Frontal cortex (tissue), 4 donors: ENCODE data around the gene GPC3. TPM values are rescaled to one million over a fixed set of nuclear protein-coding genes. Genes with fewer than 3 reads are reported as not detected.
A peak's percentile ranks its signal among the peaks of the same experiment; 100 is the strongest.

ENCODE experiments used
- DNase-seq, 2 donors: peaks; one replicate each; pipeline ENCODE4 v3.0.0; 2012; ENCODE audit warnings: low spot score in 2 of 2
- FAIRE-seq: peaks from 2 replicates; lab custom pipeline; 2012; peaks lifted over from hg19 to GRCh38; lab: Jason Lieb, UNC
- total RNA-seq: library from RNA; depleted of rRNA; stranded (reverse); fragments of >200 nt; gene quantifications from one replicate; pipeline ENCODE4 v1.2.3, GENCODE V29; 2014
- donor health status: control.
- donor health status: control.
- donor health status: control.

Gene GPC3
- total RNA-seq, 1 donor from 2014 or later, result 3.3 TPM

DNA sequence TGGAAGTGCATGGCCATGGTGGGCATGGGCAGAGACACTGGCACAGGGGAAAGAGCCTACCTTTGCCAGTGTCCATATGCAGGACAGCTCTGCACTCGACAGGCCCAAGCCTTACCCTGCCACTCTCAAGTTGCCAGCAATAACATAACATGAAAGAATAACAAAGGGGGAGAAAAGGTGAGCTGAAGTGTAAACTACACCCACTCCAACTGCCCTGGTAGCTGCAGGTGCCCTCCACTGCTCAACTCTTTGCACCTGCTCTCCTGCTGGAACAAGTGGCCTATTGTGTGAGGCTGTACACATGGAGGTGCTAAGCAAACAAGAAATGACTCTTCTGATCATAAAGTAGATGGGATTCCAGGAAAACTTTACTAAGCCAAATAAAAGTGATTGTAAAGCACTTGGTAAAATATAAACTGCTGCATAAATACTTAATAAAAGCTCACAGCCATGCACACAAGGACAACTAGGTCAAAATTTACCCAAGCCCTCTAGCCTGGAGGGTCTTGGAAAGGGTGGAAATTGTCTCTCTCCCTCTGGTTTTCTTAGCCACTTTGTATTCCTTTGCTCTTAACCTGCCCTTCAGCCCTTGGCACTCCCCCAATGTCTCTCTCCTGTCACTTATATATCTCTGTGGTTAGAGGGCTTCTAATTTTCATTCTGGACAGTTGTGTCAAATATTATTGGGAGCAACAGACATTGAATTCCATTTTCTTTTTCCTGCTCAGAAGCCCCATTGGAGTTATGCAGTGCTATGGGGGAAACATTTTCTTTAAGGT lies 308.9 kb downstream of the GPC3 start:
- FAIRE-seq, result no peak
- no peak for DNase-seq

DNA sequence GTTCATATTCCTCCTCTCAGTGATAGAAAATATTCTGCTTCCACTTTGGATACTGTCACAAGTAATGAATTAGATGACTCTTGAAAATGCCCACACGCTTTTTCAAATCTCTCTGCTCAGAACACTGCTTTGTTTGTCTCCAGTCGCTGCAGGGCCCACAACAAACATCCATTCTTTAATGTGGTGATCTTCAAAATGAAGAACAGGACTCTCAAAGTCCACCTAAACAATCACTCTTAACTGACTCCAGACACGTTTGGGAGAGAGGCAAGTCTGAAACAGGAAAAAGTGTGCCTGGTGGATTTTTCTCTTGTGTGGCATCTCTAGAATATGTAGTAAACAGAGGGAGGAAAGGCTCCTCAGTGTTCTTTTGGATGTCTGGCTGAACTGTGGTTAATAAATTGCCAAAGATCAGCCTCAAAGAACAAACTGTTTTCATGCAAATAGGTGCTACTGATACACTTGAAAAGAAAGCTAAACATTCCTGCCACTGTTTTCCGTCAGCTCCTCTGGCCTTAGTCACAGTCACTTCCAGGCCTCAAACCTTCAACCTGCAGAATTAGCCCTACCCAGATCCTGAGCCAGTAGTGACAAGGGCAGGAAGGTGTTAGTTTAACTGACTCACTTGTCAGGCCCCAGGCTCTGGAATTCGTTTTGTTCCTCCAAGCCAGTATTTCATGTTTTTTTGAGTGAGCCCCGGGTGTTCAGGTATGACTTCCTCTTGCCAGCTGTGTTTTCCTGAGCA lies 310.5 kb downstream of the GPC3 start:
- FAIRE-seq, result no peak
- DNase-seq, result no peak

GRCh38 chrX:133670383-133670782 lies 315.0 kb downstream of the GPC3 start:
- FAIRE-seq (no peak), DNase-seq (peak in 1 of 2 donors; percentile 34)

- FAIRE-seq, result no peak
These were observed 316.2 kb downstream of the GPC3 start for GRCh38 chrX:133669214-133669613.

DNA sequence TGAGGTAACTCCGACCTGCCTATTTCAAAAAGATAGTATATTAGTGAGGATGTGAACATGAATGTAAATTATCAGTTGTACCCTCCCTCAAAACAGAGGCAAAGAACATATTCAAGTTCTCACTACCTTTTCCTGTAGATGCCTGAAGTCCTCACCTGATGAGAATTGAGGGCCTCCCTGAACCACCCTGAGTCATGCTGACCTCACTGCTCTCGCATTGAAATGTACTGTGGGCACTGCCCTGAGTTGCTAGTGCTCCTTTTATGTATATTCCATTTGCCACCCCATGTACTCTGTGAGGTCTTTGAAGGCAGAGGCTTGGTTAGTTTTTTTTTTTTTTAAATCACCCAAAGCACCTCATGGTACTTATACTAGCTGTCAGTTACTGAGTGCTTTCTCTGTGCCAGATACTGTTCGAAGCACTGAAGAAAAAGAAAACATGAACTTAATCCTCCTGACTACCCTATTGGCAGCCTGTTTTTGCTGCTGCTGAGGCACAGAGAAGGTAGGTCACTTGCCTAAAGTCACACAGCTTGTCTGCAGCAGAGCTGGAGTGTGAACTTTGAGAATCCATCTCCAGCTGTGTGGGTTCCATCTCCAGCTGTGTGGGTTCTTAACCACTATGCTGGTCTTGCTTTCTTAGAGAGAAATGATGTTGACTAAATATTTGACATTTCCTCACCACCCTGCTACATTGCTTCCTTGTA lies 317.0 kb downstream of the GPC3 start:
- no peak for FAIRE-seq
- DNase-seq, result no peak

More at GRCh38 chrX:133669214-133669613, 316.2 kb downstream of the GPC3 start:
- no peak for DNase-seq

GRCh38 chrX:133666256-133666655 lies 319.1 kb downstream of the GPC3 start:
- FAIRE-seq, result no peak
- DNase-seq, result no peak

DNA sequence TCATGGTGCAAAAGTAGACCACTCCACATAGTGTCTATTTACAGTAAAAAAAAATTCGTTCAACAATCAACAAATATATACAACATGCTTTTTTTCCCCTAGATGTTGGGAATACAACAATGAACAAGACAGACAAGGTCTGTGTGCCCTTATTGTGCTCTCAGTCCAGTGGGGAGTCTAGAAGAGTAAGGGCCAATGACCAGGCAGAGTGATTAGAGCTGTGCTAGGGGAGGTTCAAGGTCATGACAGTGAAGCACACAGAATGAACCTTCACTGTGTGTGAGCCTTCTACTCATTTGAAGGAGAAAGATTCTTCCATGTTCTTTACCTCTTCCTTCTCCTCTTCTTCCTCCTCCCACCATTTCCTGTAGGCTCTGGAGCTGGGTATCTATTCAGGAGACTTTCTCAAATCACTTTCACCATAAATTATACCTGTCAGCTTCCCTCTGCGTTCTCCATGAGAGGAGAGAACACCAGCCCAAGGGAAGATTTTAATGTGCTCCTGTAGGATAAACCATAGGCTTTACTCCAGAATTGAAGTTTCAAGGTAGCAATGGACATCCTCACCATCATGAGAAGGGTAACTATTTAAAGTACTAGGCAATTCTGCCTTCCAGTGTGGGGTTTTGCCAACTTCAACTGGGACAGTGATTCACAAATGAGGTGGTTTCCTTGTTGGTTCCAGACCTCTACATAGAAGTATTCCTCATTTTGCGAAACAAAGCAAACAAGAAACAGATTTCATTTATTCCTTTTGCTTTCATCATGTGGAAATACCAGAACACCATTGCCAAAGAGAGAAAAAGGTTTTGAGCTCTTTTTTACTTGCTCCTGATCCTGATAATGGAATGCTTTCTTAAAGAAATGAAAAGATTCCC lies 323.2 kb downstream of the GPC3 start:
- FAIRE-seq (no peak), DNase-seq (no peak)

- no peak for FAIRE-seq
- no peak for DNase-seq
These were observed 325.1 kb downstream of the GPC3 start for GRCh38 chrX:133660281-133660680.

DNA sequence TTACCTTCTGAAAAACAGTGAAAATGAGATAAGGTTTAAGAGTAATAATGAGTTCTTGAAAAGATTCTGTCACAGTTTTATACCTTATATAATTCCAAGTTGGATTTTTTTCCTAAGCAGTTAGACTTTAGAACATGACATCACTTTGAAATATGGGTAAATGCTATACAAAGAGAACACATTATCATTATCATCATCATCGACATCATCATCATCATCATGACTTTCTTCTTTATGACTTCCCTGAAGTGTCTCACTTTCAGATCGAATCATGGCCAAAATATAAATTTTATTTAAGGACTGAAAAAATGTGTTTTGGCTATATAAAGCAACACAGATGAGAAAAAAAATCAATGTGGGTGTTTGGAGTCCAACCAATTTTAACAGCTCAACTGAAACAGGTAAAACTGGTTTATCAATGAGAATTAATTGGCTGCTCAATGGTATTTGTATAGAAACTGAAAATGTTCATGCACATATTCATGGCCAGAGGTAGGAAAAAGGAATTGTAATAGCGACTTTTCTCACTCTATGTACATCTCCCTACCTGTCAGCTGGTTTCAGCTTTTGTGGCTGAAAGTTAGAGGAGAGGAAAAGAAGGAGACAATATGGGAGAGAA lies 327.0 kb downstream of the GPC3 start:
- DNase-seq, result no peak
- no peak for FAIRE-seq

DNA sequence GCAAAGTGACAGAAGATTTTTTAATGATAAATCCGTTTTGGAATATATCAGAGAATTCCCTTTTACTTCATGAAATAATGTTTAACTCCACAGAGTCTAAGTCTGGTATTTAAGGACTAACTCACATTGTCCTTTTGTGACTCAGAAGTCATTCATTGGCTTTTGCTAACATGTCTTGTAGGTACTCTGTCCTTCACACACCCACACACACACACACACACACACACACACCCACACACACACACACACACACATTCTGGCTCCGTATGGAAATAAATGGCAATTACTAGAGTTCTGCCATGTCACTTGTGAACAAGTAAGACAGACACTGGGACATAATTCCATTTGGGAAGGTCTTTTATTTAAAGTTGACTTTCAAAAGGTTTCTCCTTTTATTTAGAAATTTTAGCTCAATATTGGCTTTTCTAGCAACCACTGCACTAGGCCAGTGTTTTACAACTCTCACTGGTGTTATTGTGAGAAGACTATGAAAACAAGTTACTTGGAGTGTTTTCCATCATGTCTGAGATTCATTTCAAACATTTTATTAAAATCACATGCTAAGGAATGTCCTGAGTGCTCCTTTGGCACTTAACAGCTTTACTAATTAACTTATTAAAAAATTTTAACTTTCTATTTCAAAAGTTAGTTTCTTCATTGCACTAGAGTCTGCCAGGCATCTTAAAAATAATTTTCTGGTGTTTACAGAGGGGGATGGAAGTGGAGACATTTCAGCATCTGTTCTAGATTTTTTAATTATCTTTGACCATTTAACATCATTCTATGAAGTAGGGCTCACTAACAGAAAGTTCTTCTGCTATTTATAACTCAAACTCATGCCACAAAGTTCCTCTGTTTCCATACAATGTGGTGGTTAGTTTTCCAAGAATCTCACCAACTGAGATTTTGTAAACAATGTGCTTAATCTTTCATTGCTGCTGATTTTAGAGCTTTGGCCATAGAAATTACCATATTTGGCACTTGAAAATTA lies 329.8 kb downstream of the GPC3 start:
- DNase-seq (no peak), FAIRE-seq (no peak)

DNA sequence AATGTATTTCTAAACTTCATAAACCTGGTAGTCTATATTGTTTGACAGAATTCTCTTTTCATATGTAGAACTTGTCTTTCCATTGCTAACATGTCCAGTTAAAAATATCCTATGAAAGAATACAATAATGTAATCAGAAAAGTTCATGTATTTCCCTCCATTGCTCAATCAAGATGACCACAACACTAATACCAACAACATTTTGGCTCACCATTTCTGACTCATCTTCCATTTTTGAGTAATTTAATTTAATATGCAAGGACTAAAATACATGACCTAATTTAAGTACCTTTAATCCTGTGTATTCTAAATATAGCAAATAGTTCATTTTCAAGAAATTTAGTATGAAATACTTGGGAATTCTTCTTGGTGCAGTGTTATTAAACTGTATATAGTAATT lies 330.6 kb downstream of the GPC3 start:
- no peak for DNase-seq
- no peak for FAIRE-seq

DNA sequence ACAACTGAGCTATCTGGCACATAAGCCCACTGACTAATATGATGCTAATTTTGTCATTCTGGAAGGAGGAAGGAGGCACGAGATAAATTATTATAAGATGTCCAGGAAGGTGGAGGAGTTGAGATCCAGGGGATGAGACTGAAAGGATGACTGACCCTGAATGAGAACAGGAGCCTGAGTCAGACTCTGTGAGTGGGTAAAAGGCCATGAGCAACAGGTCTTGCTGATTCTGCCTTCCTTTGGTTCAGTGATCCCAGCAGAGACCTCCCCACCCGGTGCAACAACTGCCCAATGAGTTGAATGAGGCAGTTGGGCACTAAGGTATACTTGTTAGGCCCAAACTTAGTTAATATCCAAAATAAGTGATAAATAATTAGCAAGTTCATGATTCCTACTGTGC lies 332.0 kb downstream of the GPC3 start:
- FAIRE-seq, result no peak
- DNase-seq, result no peak

DNA sequence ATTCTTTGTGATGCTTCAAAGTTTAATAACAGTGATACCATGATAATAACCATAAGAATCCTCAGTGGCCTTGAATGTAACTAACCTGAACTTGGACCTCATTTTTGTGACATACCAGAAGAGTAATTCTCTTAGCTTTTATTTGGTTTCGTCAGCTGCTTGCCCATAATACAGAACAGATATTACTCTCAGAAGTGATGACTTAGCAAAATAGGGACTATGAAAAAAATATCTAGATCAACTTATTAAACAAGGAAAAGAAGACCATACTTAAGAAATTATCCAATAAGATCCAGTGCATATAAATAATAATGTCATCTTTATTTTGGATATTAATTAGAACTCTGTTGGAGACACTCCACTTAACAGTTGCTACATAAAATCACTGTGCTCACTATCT lies 333.2 kb downstream of the GPC3 start:
- FAIRE-seq, result no peak
- no peak for DNase-seq

- FAIRE-seq, result no peak
- DNase-seq, result no peak
These were observed 335.2 kb downstream of the GPC3 start for GRCh38 chrX:133650239-133650638.

DNA sequence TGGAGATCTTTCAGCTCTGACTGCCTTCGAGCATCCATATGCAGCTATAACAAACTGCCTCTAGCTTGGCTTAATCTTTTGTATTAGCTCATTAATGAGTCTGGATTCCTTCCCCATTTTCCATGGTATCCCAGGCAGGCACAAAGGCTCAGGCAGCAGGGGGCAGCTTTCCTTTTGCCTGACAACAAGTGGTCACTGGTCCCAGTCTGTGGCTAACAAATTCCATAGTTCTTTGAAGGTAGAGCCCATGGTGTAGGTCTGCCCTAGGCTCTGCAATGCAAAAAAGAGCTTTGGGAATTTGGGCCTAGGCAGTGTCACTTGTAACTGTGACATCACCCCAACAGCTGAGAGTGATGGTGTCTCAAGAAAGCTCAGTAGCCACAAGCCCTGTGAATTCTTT lies 335.7 kb downstream of the GPC3 start:
- no peak for DNase-seq
- FAIRE-seq, result no peak

DNA sequence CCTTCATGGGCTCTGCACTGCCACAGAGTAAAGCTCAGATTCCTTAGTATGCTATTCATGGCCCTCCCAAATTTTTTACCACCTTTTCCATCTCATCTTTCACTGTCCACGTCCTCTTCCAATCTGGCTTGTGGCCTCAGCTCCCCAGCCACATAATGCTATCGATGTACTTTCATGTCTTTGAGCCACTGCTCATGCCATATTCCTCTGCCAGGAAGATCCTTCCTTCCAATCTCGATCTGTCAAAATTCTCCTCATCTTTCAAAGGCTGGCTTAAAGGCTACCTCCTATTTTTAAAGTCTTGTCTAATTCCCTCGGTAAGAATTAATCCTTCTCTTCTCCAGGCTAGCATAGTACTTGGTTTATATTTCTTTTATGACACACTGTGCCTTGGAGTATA lies 336.8 kb downstream of the GPC3 start:
- DNase-seq (no peak), FAIRE-seq (no peak)

- DNase-seq (no peak), FAIRE-seq (no peak)
These were observed 338.7 kb downstream of the GPC3 start for GRCh38 chrX:133646719-133647116.

- no peak for DNase-seq
- FAIRE-seq, result no peak
These were observed 339.2 kb downstream of the GPC3 start for GRCh38 chrX:133645977-133646718.
